Muscle of leg (tissue), 11 donors: ENCODE measurements around the gene FAM210A. TPM values are rescaled to one million over a fixed set of nuclear protein-coding genes. Genes with fewer than 3 reads are reported as not detected.
A peak's percentile ranks its signal among the peaks of the same experiment; 100 is the strongest.

Source experiments
- DNase-seq: peaks from one replicate; pipeline ENCODE4 v3.0.0; 2013
- H3K27ac ChIP-seq: one replicate; pipeline ENCODE4 v1.5.1; 2013; ENCODE audit warnings: mild to moderate bottlenecking, low read length, control low read depth
- H3K27me3 ChIP-seq: one replicate; pipeline ENCODE4 v1.6.1; 2013; ENCODE audit warnings: low read length; ENCODE audit not compliant: control insufficient read depth, insufficient read depth
- H3K36me3 ChIP-seq: one replicate; pipeline ENCODE4 v1.6.1; 2013; ENCODE audit warnings: low read length; ENCODE audit not compliant: control insufficient read depth, insufficient read depth
- H3K4me1 ChIP-seq: one replicate; pipeline ENCODE4 v1.6.1; 2013; ENCODE audit warnings: low read length; ENCODE audit not compliant: control insufficient read depth, insufficient read depth
- H3K4me3 ChIP-seq: one replicate; pipeline ENCODE4 v1.5.1; 2013; ENCODE audit warnings: low read length, control low read depth
- H3K9me3 ChIP-seq: replicated peaks from 2 replicates; pipeline ENCODE4 v1.6.1; 2013; ENCODE audit warnings: low read depth, low read length; ENCODE audit not compliant: control insufficient read depth
- WGBS: methylation state at CpG from one replicate; pipeline ENCODE4 v1.1.5; 2013; ENCODE audit warnings: missing lambda C conversion rate; ENCODE audit not compliant: insufficient coverage; 5-methylcytosine and 5-hydroxymethylcytosine counted together
- polyA plus RNA-seq, 8 donors: library from polyadenylated mRNA; unstranded; fragments of 120-200 nt; gene quantifications; one replicate each; pipeline versions ENCODE4 v1.2.1 to v1.2.3, GENCODE V29; 2013; ENCODE audit warnings: inconsistent platforms in 1 of 8, low replicate concordance in 1 of 8; ENCODE audit not compliant: insufficient read length in 8 of 8, insufficient read depth in 1 of 8
- total RNA-seq: library from RNA; stranded (reverse); fragments of 120-200 nt; gene quantifications from one replicate; pipeline ENCODE4 v1.2.4, GENCODE V29; 2013

The FAM210A gene
- total and polyA plus RNA-seq, 9 donors, result 20.9 to 30.3 (median 24.6) TPM

GRCh38 chr18:13649397-13650390, 76.7 kb downstream of the FAM210A start:
- Histone ChIP-seq H3K27me3 (no peaks in the 10 kb centered on the region), H3K4me3 (no peak overlapping the region), H3K4me1 (peaks cover 6% of the 10 kb centered on the region), H3K9me3 (no peaks in the 10 kb centered on the region), H3K36me3 (peaks cover 7% of the 10 kb centered on the region), H3K27ac (no peak overlapping the region)
- WGBS, result 82% methylated on average over 13 of the region's 23 CpGs
- DNase-seq, result no peak

- H3K9me3 ChIP-seq, result no peaks in the 10 kb centered on the region
- no peak overlapping the region for H3K27ac ChIP-seq
- H3K36me3 ChIP-seq, result peaks cover 7% of the 10 kb centered on the region
- no peak for DNase-seq
- no peaks in the 10 kb centered on the region for H3K4me1 ChIP-seq
- no peaks in the 10 kb centered on the region for H3K27me3 ChIP-seq
- 94% methylated on average over 4 of the region's 4 CpGs for WGBS
- no peak overlapping the region for H3K4me3 ChIP-seq
Measured at GRCh38 chr18:13647761-13648160, 78.6 kb downstream of the FAM210A start.

DNA sequence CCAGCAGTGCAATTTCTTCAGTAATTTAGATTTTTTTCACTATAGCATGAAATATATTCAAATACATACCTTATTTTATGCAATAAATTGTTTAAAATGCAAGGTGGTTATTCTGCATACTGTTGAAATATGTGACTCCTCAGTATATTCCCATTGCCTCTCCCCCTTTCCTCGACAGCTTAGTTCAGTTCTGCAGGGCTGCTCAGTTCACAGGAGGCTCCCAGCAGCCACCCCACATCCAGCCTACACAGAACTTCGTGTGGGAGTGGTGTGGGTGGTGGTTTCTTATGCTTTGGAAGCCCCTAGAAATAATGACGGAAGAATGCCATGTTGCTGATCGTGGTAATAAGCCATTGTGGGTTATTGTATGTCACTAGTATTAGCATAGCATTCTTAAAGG, 79.7 kb downstream of the FAM210A start:
- H3K27ac ChIP-seq, result no peak overlapping the region
- H3K4me3 ChIP-seq, result no peak overlapping the region
- H3K27me3 ChIP-seq, result no peaks in the 10 kb centered on the region
- no peaks in the 10 kb centered on the region for H3K9me3 ChIP-seq
- peaks cover 7% of the 10 kb centered on the region for H3K36me3 ChIP-seq
- peaks cover 9% of the 10 kb centered on the region for H3K4me1 ChIP-seq
- WGBS, result no CpG with 5 or more reads among the region's 4 CpGs
- DNase-seq, result no peak

- no peak for DNase-seq
- H3K9me3 ChIP-seq, result no peaks in the 10 kb centered on the region
- 89% methylated on average over 11 of the region's 16 CpGs for WGBS
- H3K27ac ChIP-seq, result no peak overlapping the region
- H3K27me3 ChIP-seq, result no peaks in the 10 kb centered on the region
- no peak overlapping the region for H3K4me3 ChIP-seq
- H3K36me3 ChIP-seq, result peaks cover 7% of the 10 kb centered on the region
- H3K4me1 ChIP-seq, result peaks cover 12% of the 10 kb centered on the region
Measured at GRCh38 chr18:13645093-13645492, 81.3 kb downstream of the FAM210A start.

- H3K36me3 ChIP-seq, result peaks cover 7% of the 10 kb centered on the region
- no peaks in the 10 kb centered on the region for H3K9me3 ChIP-seq
- no peak overlapping the region for H3K4me3 ChIP-seq
- no peak for DNase-seq
- WGBS, result no CpG with 5 or more reads among the region's 16 CpGs
- H3K4me1 ChIP-seq, result peaks cover 19% of the 10 kb centered on the region
- no peak overlapping the region for H3K27ac ChIP-seq
- H3K27me3 ChIP-seq, result no peaks in the 10 kb centered on the region
Measured at GRCh38 chr18:13643261-13643751, 83.1 kb downstream of the FAM210A start.

- Histone ChIP-seq H3K36me3 (peaks cover 7% of the 10 kb centered on the region), H3K4me1 (peaks cover 20% of the 10 kb centered on the region), H3K4me3 (peak overlapping the region; percentile 33), H3K27me3 (no peaks in the 10 kb centered on the region), H3K9me3 (no peaks in the 10 kb centered on the region), H3K27ac (peak overlapping the region; percentile 83)
- no peak for DNase-seq
- WGBS, result 85% methylated on average over 12 of the region's 15 CpGs
Measured at GRCh38 chr18:13642440-13642827, 83.9 kb downstream of the FAM210A start.

- 5% methylated on average over 82 of the region's 84 CpGs for WGBS
Measured at GRCh38 chr18:13641551-13642439, 84.6 kb downstream of the FAM210A start.

GRCh38 chr18:13640266-13640860, 86.0 kb downstream of the FAM210A start:
- H3K4me3 ChIP-seq, result no peak overlapping the region
- H3K27ac ChIP-seq, result no peak overlapping the region
- no peaks in the 10 kb centered on the region for H3K9me3 ChIP-seq
- peaks cover 20% of the 10 kb centered on the region for H3K4me1 ChIP-seq
- 75% methylated on average over 2 of the region's 10 CpGs for WGBS
- H3K36me3 ChIP-seq, result peaks cover 5% of the 10 kb centered on the region
- no peak for DNase-seq
- H3K27me3 ChIP-seq, result no peaks in the 10 kb centered on the region

More at GRCh38 chr18:13641551-13642439, 84.6 kb downstream of the FAM210A start:
- Histone ChIP-seq H3K4me1 (peaks cover 20% of the 10 kb centered on the region), H3K27me3 (no peaks in the 10 kb centered on the region), H3K27ac (peak overlapping the region; percentile 83), H3K36me3 (peaks cover 6% of the 10 kb centered on the region), H3K4me3 (peak overlapping the region; percentile 33), H3K9me3 (no peaks in the 10 kb centered on the region)
- peak; percentile 66 for DNase-seq

GRCh38 chr18:13638719-13639595, 87.4 kb downstream of the FAM210A start:
- no peak overlapping the region for H3K27ac ChIP-seq
- 87% methylated on average over 6 of the region's 10 CpGs for WGBS
- H3K36me3 ChIP-seq, result no peaks in the 10 kb centered on the region
- H3K4me1 ChIP-seq, result peaks cover 20% of the 10 kb centered on the region
- H3K4me3 ChIP-seq, result no peak overlapping the region
- peak; percentile 61 for DNase-seq
- H3K9me3 ChIP-seq, result no peaks in the 10 kb centered on the region
- no peaks in the 10 kb centered on the region for H3K27me3 ChIP-seq
